ENCODE results near the gene PEX11A.

Gene PEX11A

GRCh38 chr15:89690276-89691218 is at the start of gene PEX11A, which contains the start of gene WDR93:
PEX11A (minus strand) TSS chr15:89690754; CDS start chr15:89690632, 122 bp downstream.
WDR93 (plus strand) TSS chr15:89690811; CDS start chr15:89701747, 10,936 bp downstream.
- Histone ChIP-seq H3K4me1 (ENCODE audit: control insufficient read depth, insufficient read depth, low read length) (no peaks in the 10 kb centered on the region), H3K9ac (ENCODE audit: low read depth, low read length) (peak within 1 kb of the TSS; percentile 71), H3K9me3 (ENCODE audit: control insufficient read depth, insufficient read depth, low read length) (no peaks in the 10 kb centered on the region), H3K36me3 (ENCODE audit: control insufficient read depth, insufficient read depth, low read length) (no peaks in the 10 kb centered on the region), H3K4me3 (ENCODE audit: low read depth, low read length) (peak within 1 kb of the TSS; percentile 89), H3K27me3 (ENCODE audit: control insufficient read depth, insufficient read depth, low read length) (no peaks in the 10 kb centered on the region)

GRCh38 chr15:89740137-89740536 is 49.6 kb upstream of the PEX11A start:
- no peaks in the 10 kb centered on the region for H3K4me1 ChIP-seq (ENCODE audit: control insufficient read depth, insufficient read depth, low read length)
- peaks cover 7% of the 10 kb centered on the region for H3K27me3 ChIP-seq (ENCODE audit: control insufficient read depth, insufficient read depth, low read length)
- no peak overlapping the region for H3K4me3 ChIP-seq (ENCODE audit: low read depth, low read length)
- H3K9ac ChIP-seq (ENCODE audit: low read depth, low read length) = no peak overlapping the region
- H3K9me3 ChIP-seq (ENCODE audit: control insufficient read depth, insufficient read depth, low read length) = no peaks in the 10 kb centered on the region
- H3K36me3 ChIP-seq (ENCODE audit: control insufficient read depth, insufficient read depth, low read length) = no peaks in the 10 kb centered on the region

GRCh38 chr15:89735773-89736172 is 45.2 kb upstream of the PEX11A start:
- Histone ChIP-seq H3K36me3 (ENCODE audit: control insufficient read depth, insufficient read depth, low read length) (no peaks in the 10 kb centered on the region), H3K4me1 (ENCODE audit: control insufficient read depth, insufficient read depth, low read length) (no peaks in the 10 kb centered on the region), H3K9ac (ENCODE audit: low read depth, low read length) (no peak overlapping the region), H3K27me3 (ENCODE audit: control insufficient read depth, insufficient read depth, low read length) (no peaks in the 10 kb centered on the region), H3K4me3 (ENCODE audit: low read depth, low read length) (no peak overlapping the region), H3K9me3 (ENCODE audit: control insufficient read depth, insufficient read depth, low read length) (no peaks in the 10 kb centered on the region)

GRCh38 chr15:89732451-89733172 is 42.1 kb upstream of the PEX11A start:
- H3K36me3 ChIP-seq (ENCODE audit: control insufficient read depth, insufficient read depth, low read length) = no peaks in the 10 kb centered on the region
- no peaks in the 10 kb centered on the region for H3K9me3 ChIP-seq (ENCODE audit: control insufficient read depth, insufficient read depth, low read length)
- H3K4me1 ChIP-seq (ENCODE audit: control insufficient read depth, insufficient read depth, low read length) = no peaks in the 10 kb centered on the region
- H3K27me3 ChIP-seq (ENCODE audit: control insufficient read depth, insufficient read depth, low read length) = no peaks in the 10 kb centered on the region
- no peak overlapping the region for H3K4me3 ChIP-seq (ENCODE audit: low read depth, low read length)
- H3K9ac ChIP-seq (ENCODE audit: low read depth, low read length) = no peak overlapping the region

GRCh38 chr15:89731275-89731674 is 40.7 kb upstream of the PEX11A start:
- H3K27me3 ChIP-seq (ENCODE audit: control insufficient read depth, insufficient read depth, low read length) = no peaks in the 10 kb centered on the region
- no peak overlapping the region for H3K9ac ChIP-seq (ENCODE audit: low read depth, low read length)
- H3K36me3 ChIP-seq (ENCODE audit: control insufficient read depth, insufficient read depth, low read length) = no peaks in the 10 kb centered on the region
- no peak overlapping the region for H3K4me3 ChIP-seq (ENCODE audit: low read depth, low read length)
- H3K9me3 ChIP-seq (ENCODE audit: control insufficient read depth, insufficient read depth, low read length) = no peaks in the 10 kb centered on the region
- no peaks in the 10 kb centered on the region for H3K4me1 ChIP-seq (ENCODE audit: control insufficient read depth, insufficient read depth, low read length)

- Histone ChIP-seq H3K4me3 (ENCODE audit: low read depth, low read length) (no peak overlapping the region), H3K9me3 (ENCODE audit: control insufficient read depth, insufficient read depth, low read length) (no peaks in the 10 kb centered on the region), H3K36me3 (ENCODE audit: control insufficient read depth, insufficient read depth, low read length) (no peaks in the 10 kb centered on the region), H3K9ac (ENCODE audit: low read depth, low read length) (no peak overlapping the region), H3K4me1 (ENCODE audit: control insufficient read depth, insufficient read depth, low read length) (no peaks in the 10 kb centered on the region), H3K27me3 (ENCODE audit: control insufficient read depth, insufficient read depth, low read length) (no peaks in the 10 kb centered on the region)
These were observed 37.7 kb upstream of the PEX11A start for GRCh38 chr15:89728254-89728653.

GRCh38 chr15:89725064-89725463 is 34.5 kb upstream of the PEX11A start:
- no peak overlapping the region for H3K9ac ChIP-seq (ENCODE audit: low read depth, low read length)
- no peaks in the 10 kb centered on the region for H3K4me1 ChIP-seq (ENCODE audit: control insufficient read depth, insufficient read depth, low read length)
- no peaks in the 10 kb centered on the region for H3K27me3 ChIP-seq (ENCODE audit: control insufficient read depth, insufficient read depth, low read length)
- no peaks in the 10 kb centered on the region for H3K9me3 ChIP-seq (ENCODE audit: control insufficient read depth, insufficient read depth, low read length)
- no peak overlapping the region for H3K4me3 ChIP-seq (ENCODE audit: low read depth, low read length)
- H3K36me3 ChIP-seq (ENCODE audit: control insufficient read depth, insufficient read depth, low read length) = no peaks in the 10 kb centered on the region

GRCh38 chr15:89724621-89725020 is 34.1 kb upstream of the PEX11A start:
- H3K4me1 ChIP-seq (ENCODE audit: control insufficient read depth, insufficient read depth, low read length) = no peaks in the 10 kb centered on the region
- no peaks in the 10 kb centered on the region for H3K9me3 ChIP-seq (ENCODE audit: control insufficient read depth, insufficient read depth, low read length)
- no peaks in the 10 kb centered on the region for H3K36me3 ChIP-seq (ENCODE audit: control insufficient read depth, insufficient read depth, low read length)
- no peak overlapping the region for H3K4me3 ChIP-seq (ENCODE audit: low read depth, low read length)
- H3K27me3 ChIP-seq (ENCODE audit: control insufficient read depth, insufficient read depth, low read length) = no peaks in the 10 kb centered on the region
- H3K9ac ChIP-seq (ENCODE audit: low read depth, low read length) = no peak overlapping the region

- Histone ChIP-seq H3K36me3 (ENCODE audit: control insufficient read depth, insufficient read depth, low read length) (no peaks in the 10 kb centered on the region), H3K9ac (ENCODE audit: low read depth, low read length) (no peak overlapping the region), H3K4me1 (ENCODE audit: control insufficient read depth, insufficient read depth, low read length) (no peaks in the 10 kb centered on the region), H3K9me3 (ENCODE audit: control insufficient read depth, insufficient read depth, low read length) (no peaks in the 10 kb centered on the region), H3K4me3 (ENCODE audit: low read depth, low read length) (no peak overlapping the region), H3K27me3 (ENCODE audit: control insufficient read depth, insufficient read depth, low read length) (no peaks in the 10 kb centered on the region)
These were observed 32.5 kb upstream of the PEX11A start for GRCh38 chr15:89723031-89723430.

GRCh38 chr15:89714775-89715174 is 24.2 kb upstream of the PEX11A start:
- H3K9ac ChIP-seq (ENCODE audit: low read depth, low read length) = no peak overlapping the region
- no peaks in the 10 kb centered on the region for H3K36me3 ChIP-seq (ENCODE audit: control insufficient read depth, insufficient read depth, low read length)
- no peak overlapping the region for H3K4me3 ChIP-seq (ENCODE audit: low read depth, low read length)

GRCh38 chr15:89707577-89707976 is 17.0 kb upstream of the PEX11A start:
- Histone ChIP-seq H3K4me3 (ENCODE audit: low read depth, low read length) (no peak overlapping the region), H3K36me3 (ENCODE audit: control insufficient read depth, insufficient read depth, low read length) (no peaks in the 10 kb centered on the region), H3K9me3 (ENCODE audit: control insufficient read depth, insufficient read depth, low read length) (no peaks in the 10 kb centered on the region), H3K27me3 (ENCODE audit: control insufficient read depth, insufficient read depth, low read length) (no peaks in the 10 kb centered on the region), H3K4me1 (ENCODE audit: control insufficient read depth, insufficient read depth, low read length) (no peaks in the 10 kb centered on the region), H3K9ac (ENCODE audit: low read depth, low read length) (no peak overlapping the region)

More at GRCh38 chr15:89714775-89715174, 24.2 kb upstream of the PEX11A start:
- Histone ChIP-seq H3K4me1 (ENCODE audit: control insufficient read depth, insufficient read depth, low read length) (no peaks in the 10 kb centered on the region), H3K27me3 (ENCODE audit: control insufficient read depth, insufficient read depth, low read length) (no peaks in the 10 kb centered on the region), H3K9me3 (ENCODE audit: control insufficient read depth, insufficient read depth, low read length) (no peaks in the 10 kb centered on the region)

Measured in iPS-15b (cell line).